Myocyte (in vitro differentiated cells): Measurements from ENCODE around the gene BCAR1. TPM values are rescaled to one million over a fixed set of nuclear protein-coding genes. Genes with fewer than 3 reads are reported as not detected.
"Not testable (repeated sequence)": the region's sequence is repeated elsewhere in the genome, so short reads cannot be mapped to it uniquely, and the experiment has no call there.

Experiments
- DNase-seq: peaks from one replicate; pipeline ENCODE4 v3.0.0-alpha.2; 2012; ENCODE audit warnings: low read depth
- polyA plus RNA-seq: library from polyadenylated mRNA; unstranded; fragments of >200 nt; gene quantifications from one replicate; pipeline ENCODE4 v1.2.1, GENCODE V29; 2012; ENCODE audit warnings: missing spikeins
- total RNA-seq: library from RNA; depleted of rRNA; stranded (reverse); fragments of >200 nt; gene quantifications from 2 replicates; pipeline ENCODE4 v1.2.3, GENCODE V29; 2014

BCAR1 gene, protein sequence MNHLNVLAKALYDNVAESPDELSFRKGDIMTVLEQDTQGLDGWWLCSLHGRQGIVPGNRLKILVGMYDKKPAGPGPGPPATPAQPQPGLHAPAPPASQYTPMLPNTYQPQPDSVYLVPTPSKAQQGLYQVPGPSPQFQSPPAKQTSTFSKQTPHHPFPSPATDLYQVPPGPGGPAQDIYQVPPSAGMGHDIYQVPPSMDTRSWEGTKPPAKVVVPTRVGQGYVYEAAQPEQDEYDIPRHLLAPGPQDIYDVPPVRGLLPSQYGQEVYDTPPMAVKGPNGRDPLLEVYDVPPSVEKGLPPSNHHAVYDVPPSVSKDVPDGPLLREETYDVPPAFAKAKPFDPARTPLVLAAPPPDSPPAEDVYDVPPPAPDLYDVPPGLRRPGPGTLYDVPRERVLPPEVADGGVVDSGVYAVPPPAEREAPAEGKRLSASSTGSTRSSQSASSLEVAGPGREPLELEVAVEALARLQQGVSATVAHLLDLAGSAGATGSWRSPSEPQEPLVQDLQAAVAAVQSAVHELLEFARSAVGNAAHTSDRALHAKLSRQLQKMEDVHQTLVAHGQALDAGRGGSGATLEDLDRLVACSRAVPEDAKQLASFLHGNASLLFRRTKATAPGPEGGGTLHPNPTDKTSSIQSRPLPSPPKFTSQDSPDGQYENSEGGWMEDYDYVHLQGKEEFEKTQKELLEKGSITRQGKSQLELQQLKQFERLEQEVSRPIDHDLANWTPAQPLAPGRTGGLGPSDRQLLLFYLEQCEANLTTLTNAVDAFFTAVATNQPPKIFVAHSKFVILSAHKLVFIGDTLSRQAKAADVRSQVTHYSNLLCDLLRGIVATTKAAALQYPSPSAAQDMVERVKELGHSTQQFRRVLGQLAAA
- 104 and 128 TPM in 2 replicates for total RNA-seq
- 81.2 TPM for polyA plus RNA-seq

DNA sequence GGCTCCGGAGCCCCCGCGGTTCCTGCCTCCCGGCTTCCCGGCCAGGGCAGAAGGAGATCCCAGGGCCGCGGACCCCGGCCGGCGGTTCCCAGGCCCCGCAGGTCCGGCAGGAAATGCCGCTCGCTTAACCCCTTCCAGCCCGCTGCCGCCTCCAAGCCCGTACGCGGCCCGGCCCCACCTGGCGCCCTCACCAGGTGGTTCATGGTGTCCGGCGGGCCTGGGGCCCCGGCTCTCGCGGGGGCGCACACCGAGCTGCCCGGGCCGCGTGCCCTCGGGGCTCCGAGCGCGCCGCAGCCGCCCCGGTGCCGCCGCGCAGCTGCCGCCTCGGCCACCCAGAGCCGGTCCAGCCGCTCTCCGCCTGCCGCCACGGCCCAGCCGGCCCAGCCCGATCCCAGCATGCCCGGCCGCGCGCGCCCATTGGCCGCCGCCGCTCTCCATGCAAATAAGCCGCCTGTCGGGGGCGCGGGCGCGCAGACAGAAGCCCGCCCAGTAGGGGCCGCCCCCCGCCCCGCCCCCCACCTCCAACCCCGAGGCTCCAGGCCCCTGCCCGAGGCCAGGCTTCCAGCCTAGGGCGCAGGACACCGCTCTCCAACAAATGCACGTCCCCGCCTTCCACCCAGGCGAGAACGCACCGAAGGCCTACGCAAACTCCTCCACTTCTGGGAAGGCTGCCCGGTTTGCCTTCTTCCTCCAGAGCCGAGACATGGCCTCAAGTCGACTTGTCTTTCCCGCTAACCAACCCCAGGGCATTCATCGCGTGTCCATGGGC is at the start of gene BCAR1:
TSS of gene BCAR1 (minus strand) at position 345 of the 769 bp plus-strand sequence. CDS start at position 203, 142 bp downstream.
- peak; percentile 88 for DNase-seq

DNA sequence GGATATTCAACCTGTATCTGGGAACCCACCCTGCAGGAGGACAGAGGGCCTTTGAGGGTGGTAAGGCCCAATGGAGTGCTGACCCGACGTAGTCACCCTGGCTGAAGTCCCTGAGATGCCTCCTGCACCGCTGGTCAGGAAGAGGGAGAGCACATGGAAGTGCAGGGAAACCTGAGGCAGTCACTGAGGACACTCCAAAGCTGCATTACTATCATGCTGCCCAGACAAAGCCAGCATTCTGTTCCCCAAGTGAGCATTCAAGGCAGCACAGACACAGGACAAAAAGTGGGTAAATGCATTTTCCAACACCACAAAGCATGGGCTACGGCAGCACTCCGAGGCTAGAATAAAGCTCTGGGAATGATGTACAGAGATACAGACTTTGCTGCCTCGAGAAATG is 46.8 kb upstream of the BCAR1 start:
- DNase-seq: no peak

DNA sequence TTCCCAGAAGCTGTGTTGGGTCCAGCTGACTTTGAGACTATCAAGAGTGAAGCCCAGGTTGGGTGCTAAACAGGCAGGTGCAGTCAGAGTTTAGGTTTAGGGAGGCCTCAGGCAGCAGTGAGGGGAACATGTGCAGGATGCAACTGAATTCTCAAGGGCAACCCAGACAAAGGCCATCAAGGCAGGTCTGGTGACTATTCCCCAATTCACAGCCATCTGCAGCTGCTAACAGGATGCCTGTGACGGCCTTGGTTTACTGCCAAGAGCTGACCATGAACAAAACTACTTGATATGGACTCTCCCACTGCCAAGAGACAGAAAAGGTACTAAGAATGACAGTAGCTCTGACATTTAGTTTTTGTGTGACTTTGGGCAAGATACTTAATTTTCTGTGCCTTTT is 45.2 kb upstream of the BCAR1 start:
- peak; percentile 86 for DNase-seq

DNA sequence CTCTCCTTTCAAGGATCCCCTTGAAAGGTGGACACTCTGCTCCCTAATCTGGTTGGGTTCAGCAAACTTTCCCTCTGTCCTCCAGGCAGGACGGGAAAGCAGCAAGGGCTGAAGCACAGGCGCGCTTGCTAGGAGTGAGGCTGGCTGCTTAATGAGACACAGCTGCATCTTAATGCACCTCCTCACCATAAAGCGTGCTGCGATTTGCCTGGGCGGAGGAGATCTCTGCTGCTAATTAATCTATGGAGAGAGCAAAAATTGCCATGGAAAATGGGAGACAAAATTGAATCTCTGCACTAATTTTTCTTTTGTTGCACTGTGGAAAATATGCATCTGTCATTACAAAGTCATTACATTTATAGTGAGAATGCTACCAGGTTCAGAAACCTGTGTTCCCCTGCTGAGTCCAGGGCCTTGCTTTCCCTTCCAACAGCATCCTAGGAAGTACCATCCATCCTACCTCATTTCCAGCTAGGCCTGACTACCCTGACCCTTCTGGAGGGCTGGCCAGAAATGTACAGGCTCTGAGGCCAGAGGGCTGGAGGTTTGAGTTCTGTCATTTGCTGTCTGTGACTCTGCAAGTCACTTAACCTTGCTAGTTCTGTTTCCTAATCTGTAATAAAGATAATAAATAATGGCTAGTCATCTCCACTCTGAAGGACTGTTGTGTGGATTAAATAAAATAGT is 43.5 kb upstream of the BCAR1 start:
- DNase-seq: no peak

DNA sequence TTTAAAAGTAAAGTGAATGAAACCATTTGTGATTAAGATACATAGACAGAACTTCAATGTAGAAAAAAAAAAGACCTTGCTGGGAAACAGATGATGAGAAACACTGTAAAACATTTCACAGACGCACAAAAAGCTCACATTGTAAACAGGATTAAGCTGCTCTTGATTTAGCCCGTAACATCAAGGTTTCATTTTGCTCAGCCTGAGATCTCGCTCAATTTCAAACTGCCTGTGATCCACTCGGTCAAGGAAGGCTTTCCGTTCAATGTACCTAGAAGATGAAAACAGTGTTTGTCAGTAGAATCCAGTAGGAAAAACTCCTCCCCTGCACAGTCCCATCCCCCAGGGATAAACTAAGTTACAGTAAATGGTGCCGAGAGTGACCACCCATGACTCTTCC is 42.3 kb upstream of the BCAR1 start:
- DNase-seq: no peak

DNA sequence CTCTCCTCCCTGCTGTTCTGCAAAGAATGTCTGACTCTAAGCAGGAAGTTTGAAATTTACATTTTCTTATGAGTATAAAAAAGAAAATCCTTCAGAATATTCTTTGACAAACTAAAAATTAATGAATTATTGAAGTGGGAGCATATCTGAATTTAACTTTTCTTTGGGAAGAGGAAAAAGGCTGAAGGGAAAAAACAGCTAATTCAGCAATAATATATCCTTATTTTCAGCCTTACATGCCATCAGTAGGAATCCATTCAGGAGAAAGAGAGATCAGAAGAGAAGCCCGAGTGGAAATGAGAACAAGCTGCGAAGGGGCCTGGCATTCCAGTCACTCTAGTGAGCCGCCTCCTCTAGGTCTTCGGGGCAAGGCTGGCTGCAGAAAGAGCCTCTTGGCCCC is 41.7 kb upstream of the BCAR1 start:
- DNase-seq: no peak

DNA sequence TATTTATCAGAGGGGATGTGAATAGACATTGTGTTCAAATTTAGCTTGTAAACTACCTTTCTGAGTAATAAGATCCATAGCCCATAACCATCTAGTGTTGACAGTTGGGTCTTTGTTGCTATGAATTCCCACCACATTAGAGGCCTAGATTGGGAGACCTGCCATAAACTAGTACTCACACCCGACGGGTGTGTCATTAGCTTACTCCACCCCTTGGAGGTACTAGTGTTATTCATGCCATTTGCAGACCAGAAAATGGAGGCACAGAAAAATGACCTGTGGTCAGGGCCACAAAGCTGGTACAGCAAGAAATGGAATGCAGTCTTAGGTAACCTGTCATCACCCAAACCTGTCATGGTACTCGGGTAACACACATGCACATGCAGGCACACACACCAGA is 41.3 kb upstream of the BCAR1 start:
- DNase-seq: no peak

DNA sequence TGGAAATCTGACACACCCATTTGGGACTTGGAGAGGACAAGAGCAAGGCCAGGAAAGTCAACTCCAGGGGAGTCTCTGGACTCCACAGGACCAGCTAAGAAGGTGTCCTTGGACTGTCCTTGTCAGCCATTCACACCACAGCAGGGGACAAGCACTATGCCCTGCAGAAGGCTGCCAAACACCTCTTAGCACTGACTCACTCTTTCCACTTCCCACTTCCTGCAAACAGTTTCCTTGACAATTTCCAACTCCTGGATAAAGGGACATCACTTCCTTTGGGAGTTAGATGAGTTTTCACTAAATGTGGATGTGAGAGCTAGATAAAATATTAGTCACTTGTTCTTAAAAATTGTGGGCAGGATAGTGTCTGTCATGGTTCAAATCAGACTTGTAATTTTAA is 37.8 kb upstream of the BCAR1 start:
- no peak for DNase-seq

DNA sequence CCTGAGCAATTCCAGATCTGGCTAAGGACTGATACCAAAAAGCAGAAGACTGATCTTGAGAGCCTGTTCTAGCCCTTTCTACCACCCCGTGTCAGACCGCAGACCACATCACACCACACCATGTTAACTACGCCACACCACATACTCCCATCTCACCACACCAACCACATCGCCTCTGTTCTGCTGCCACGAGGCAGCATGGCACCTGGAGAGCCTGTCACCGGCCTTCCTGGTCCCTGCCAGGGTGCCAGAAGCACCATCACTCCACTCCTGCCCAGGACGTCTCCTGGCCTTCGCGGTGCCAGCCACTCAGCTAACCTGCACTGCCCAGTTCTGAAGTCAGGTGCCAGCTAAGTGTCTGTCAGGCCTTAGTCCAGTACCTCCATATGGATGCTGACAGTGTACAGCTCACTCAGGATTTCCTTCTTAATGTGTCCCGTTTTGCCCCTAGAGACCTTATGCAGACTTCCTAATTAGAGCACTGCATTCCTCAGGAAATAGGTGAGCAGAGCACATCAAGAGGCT is 37.2 kb upstream of the BCAR1 start:
- DNase-seq: no peak

DNA sequence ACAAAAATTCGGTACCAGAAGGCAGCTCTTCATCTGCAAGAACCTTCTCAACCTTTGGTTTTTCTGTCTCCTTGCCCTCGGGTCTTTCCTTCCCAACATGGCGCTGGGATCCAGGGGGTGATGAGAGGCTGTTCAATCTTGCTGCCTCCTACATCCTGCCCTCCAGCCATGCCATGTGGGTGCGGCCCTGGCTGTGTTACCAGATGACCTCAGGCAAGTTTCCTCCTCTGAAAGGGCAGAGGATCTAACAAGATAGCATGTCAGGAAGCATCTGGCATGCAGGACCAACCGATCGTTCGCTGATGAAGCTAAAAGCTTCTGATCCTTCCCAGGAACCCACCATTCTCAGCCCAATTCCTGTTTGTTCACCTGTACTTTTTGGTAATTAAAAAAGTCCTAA is 36.8 kb upstream of the BCAR1 start:
- DNase-seq: no peak

DNA sequence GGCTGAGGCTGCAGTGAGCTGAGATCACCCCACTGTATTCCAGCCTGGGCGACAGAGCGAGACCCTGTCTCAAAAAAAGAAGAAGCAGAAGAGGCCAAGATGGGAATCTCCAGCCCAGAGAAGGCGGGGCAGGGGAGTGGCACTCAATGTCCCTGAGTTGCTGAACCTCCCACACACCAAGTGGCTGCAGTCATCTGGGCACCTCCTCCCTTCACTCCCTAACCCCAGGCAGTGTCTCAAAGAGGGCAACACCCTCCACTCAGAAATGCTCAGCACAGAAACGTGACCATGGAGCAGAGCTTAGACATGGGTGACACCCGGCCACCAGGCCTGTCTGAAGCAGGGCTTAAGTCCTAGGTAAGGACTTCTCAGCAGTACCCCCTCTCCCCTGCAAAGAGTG is 36.3 kb upstream of the BCAR1 start:
- no peak for DNase-seq

DNA sequence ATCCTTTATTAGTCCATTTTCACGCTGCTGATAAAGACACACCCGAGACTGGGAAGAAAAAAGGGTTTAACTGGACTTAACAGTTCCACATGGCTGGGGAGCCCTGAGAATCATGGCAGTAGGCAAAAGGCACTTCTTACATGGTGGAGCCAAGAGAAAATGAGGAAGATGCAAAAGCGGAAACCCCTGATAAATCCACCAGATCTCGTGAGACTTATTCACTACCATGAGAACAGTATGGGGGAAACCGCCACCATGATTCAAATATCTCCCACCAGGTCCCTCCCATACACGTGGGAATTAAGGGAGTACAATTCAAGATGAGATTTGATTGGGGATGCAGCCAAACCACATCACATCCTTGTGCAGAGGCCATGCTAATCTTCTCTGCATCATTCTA is 35.0 kb upstream of the BCAR1 start:
- DNase-seq: no peak

DNA sequence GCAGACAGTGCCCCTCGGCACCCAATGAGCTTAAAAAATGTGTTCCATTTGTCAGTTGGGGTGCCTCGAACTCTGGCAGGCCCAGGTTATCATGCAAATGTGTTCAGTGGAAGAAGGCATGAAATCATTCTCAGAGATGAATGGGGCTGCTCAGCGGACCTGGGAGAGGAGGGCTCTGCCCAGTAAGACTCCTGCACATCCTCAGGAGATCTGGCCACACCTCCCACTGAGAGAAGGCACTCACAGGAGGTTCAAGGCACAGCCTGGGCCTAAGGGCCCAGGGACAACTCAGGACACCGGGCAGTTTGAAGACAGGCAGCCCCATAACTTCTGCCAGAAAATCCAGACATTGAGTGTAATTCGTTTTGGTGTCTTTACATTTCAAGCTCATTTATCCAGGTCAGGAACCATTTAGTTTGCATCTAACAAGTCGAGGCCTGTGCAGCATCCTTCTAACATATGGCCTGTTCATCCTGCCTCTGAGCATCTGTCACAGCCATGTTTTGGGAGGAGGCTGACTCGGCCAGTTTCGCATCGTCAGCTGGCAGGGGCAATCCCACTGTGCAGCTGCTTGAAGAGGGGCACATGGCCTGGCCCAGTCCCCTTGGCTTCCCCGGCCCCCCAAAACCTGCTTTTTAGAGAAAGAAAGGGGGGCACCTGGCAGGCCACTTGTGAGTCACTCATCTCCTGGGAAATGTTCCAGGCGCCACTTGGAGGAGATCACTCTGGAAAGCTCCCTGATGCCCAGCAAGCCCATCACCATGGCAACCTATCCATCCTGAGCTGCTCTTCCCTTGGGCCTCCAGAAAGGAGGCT is 31.2 kb upstream of the BCAR1 start:
- no peak for DNase-seq

DNA sequence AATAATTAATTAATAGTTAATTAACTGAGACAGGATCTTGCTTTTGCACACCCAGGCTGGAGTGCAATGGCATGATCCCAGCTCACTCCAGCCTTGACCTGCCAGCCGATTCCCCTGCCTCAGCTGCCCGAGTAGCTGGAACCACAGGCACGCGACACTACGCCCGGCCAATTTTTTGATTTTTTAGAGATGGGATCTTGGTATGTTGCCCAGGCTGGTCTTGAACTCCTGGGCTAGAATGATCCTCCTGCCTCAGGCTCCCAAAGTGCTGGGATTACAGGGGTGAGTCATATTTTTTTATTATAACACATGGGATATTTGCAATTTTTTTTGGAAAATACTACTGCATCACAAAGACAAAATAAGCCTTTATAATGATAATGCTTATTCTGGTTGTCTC is 30.4 kb upstream of the BCAR1 start:
- DNase-seq: no peak

DNA sequence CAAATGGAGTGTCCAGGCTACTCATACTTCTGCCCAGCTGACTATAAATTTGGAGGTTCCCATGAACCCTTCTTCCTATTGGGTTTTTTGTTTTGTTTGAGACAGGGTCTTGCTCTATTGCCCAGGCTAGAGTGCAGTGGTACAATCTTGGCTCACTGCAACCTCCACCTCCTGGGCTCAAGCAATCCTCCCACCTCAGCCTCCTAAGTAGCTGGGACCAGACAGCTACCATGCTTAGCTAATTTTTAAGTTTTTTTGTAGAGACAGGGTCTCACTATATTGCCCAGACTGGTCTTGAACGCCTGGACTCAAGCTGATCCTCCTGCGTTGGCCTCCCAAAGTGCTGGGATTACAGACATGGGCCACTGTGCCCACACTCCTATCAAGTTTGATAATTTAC is 29.6 kb upstream of the BCAR1 start:
- DNase-seq: not testable (repeated sequence)

DNA sequence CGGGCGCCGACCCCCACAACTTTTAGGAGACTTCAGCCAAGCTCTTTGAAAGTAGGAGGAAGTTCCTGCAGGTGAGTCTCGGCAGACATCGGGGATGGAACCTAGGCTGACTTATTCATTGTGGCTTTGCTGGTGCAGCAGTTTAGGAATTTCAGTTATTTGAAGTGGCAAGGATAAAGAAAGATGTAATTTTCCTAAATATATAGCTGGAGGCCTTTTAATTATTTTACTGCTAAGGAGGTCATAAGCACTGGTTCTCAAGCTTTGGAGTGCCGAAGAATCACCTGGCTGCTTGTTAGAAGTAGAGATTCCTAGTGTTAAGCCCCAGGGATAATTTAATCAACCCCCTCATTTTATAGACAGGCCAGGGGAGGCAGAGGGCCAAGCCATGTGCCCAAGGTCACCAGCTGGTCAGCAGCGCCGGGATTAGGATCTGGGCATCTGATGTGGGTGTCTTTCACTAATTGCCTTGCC is 28.9 kb upstream of the BCAR1 start:
- DNase-seq: peak; percentile 47

DNA sequence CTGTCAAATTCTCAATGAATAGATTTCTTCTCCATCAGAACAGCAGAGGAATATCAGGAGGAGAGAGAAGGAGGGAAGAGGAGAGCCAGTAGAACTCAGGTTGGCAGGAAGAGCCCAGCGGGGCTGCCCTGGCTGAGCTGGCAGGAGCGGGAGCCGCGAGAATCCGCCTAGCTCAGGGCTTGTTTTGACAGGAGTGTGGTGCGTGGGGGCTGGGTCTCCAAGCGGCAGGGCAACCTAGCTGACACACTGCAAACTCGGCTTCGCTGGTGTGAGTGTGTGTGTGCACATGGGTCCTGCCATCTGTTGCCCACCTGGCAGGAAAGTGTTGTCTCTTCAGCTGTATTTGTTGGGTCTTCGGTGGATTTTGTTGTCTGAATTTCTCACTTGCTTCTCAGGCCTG is 27.9 kb upstream of the BCAR1 start:
- DNase-seq: no peak

DNA sequence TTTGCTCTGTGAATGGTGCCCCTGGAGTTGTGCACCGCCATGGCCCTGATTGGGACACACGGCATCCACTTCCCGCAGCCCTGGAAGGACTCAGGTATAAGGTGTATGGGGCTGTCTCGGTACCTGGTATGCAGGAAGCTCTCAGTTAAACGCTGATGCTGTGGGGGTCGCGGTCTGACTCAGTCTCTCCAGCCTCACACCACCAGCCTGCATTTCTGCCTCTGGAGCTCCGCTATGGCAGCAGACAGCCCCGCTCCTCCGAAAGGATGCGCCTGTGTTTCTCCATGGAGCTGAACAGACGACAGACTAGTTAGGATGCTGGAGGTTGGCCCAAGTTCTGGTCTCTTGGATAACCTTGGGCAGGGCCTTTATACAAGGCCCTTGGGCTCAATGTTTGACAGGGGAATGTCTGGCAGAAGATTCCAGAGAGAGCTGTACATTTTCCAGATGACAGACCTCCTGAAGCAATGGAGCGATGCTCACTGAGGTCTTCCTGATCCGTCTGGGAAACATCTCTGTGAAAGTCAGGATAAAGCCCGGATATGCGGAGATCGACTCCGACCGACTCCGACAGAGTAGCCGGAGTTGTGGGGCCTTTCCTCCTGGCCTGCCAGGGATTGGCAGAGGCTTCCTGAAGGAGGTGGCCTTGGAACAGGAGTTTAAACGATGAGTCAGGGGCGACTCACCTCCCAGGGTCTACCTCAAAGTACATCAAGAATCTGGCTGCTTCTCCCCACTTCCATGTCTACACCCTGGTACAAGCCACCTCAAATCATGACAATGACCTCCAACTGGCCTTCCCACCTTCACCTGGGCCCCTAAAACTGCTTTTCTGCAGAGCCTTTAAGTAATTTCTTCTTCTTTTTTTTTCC is 21.9 kb upstream of the BCAR1 start:
- DNase-seq: no peak

DNA sequence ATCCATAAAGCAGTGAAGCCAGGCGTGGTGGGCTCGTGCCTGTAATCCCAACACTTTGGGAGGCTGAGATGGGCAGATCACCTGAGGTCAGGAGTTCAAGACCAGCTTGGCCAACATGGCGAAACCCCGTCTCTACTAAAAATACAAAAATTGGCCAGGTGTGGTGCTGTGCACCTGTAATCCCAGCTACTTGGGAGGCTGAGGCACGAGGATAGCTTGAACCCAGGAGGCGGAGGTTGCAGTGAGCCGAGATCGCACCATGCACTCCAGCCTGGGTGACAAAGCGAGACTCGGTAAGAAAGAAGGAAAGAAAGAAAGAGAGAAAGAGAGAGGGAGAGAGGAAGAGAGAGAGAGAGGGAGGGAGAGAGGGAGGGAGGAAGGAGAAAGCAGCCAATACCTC is 21.2 kb upstream of the BCAR1 start:
- not testable (repeated sequence) for DNase-seq
